ENCODE results near the gene IRAK2.

Gene IRAK2

GRCh38 chr3:10226293-10226692 is 61.6 kb downstream of the IRAK2 start:
- H3K4me3 ChIP-seq (ENCODE audit: low read depth, low read length) = no peak overlapping the region
- DNase-seq (ENCODE audit: low read depth) = peak; percentile 57
- no peak for TF ChIP-seq CTCF (IDR thresholded peaks at IDR 0.05; ENCODE audit: low read depth, low read length, missing control alignments)

- DNase-seq (ENCODE audit: low read depth) = no peak
- TF ChIP-seq CTCF (IDR thresholded peaks at IDR 0.05; ENCODE audit: low read depth, low read length, missing control alignments) = no peak
- H3K4me3 ChIP-seq (ENCODE audit: low read depth, low read length) = no peak overlapping the region
Observed at GRCh38 chr3:10228248-10228950, 63.7 kb downstream of the IRAK2 start.

- H3K4me3 ChIP-seq (ENCODE audit: low read depth, low read length) = no peak overlapping the region
- TF ChIP-seq CTCF (IDR thresholded peaks at IDR 0.05; ENCODE audit: low read depth, low read length, missing control alignments) = no peak
- no peak for DNase-seq (ENCODE audit: low read depth)
Observed at GRCh38 chr3:10229576-10229975, 64.9 kb downstream of the IRAK2 start.

GRCh38 chr3:10232137-10232536 is 67.4 kb downstream of the IRAK2 start:
- no peak for DNase-seq (ENCODE audit: low read depth)
- H3K4me3 ChIP-seq (ENCODE audit: low read depth, low read length) = no peak overlapping the region
- TF ChIP-seq CTCF (IDR thresholded peaks at IDR 0.05; ENCODE audit: low read depth, low read length, missing control alignments) = no peak

- TF ChIP-seq CTCF (IDR thresholded peaks at IDR 0.05; ENCODE audit: low read depth, low read length, missing control alignments) = no peak
- no peak for DNase-seq (ENCODE audit: low read depth)
- no peak overlapping the region for H3K4me3 ChIP-seq (ENCODE audit: low read depth, low read length)
Observed at GRCh38 chr3:10233988-10234387, 69.3 kb downstream of the IRAK2 start.

GRCh38 chr3:10234526-10235230 is 70.0 kb downstream of the IRAK2 start:
- TF ChIP-seq CTCF (IDR thresholded peaks at IDR 0.05; ENCODE audit: low read depth, low read length, missing control alignments) = no peak
- no peak for DNase-seq (ENCODE audit: low read depth)
- no peak overlapping the region for H3K4me3 ChIP-seq (ENCODE audit: low read depth, low read length)

Measured in GM12864 (cell line).